Lung (tissue), 12 donors: ENCODE measurements around the gene IFNK. TPM values are rescaled to one million over a fixed set of nuclear protein-coding genes. Genes with fewer than 3 reads are reported as not detected.

ENCODE experiments used
- ATAC-seq: fragments of 200-7000 bp; cut with Tn5 transposase; one replicate; pipeline ENCODE4 v1.9.1; 2020; ENCODE audit warnings: moderate number of reproducible peaks; ENCODE audit not compliant: insufficient read depth, low FRiP score
- DNase-seq, 3 donors: peaks; one replicate each; pipeline ENCODE4 v3.0.0-alpha.2; 2013 to 2017
- H3K27ac ChIP-seq, 2 donors: one replicate each; pipeline ENCODE4 v1.5.1; 2013; ENCODE audit warnings: mild to moderate bottlenecking in 2 of 2, moderate library complexity in 2 of 2, control low read depth in 1 of 2, inconsistent platforms in 1 of 2, low read depth in 1 of 2, low read length in 1 of 2
- H3K27me3 ChIP-seq, 3 donors: one replicate each; pipeline ENCODE4 v1.5.1; 2013; ENCODE audit warnings: low read length in 2 of 3; ENCODE audit not compliant: control insufficient read depth in 3 of 3, insufficient read depth in 3 of 3
- H3K36me3 ChIP-seq, 4 donors: one replicate each; pipeline ENCODE4 v1.5.1; 2013; ENCODE audit warnings: low read length in 4 of 4, mild to moderate bottlenecking in 1 of 4, moderate library complexity in 1 of 4; ENCODE audit not compliant: control insufficient read depth in 4 of 4, insufficient read depth in 4 of 4
- H3K4me1 ChIP-seq, 5 donors: one replicate each; pipeline ENCODE4 v1.5.1; 2013; ENCODE audit warnings: low read length in 5 of 5, mild to moderate bottlenecking in 2 of 5, moderate library complexity in 1 of 5; ENCODE audit not compliant: control insufficient read depth in 5 of 5, insufficient read depth in 5 of 5
- H3K4me3 ChIP-seq: one replicate; pipeline ENCODE4 v1.5.1; 2013; ENCODE audit warnings: mild to moderate bottlenecking, control low read depth, moderate library complexity
- H3K9ac ChIP-seq, 2 donors: one replicate each; pipeline ENCODE4 v1.5.1; 2013; ENCODE audit warnings: low read length in 2 of 2, control low read depth in 1 of 2; ENCODE audit not compliant: insufficient read depth in 1 of 2
- H3K9me3 ChIP-seq, 4 donors: one replicate each; pipeline ENCODE4 v1.5.1; 2013; ENCODE audit warnings: low read length in 3 of 4, mild to moderate bottlenecking in 1 of 4, moderate library complexity in 1 of 4; ENCODE audit not compliant: control insufficient read depth in 4 of 4, insufficient read depth in 3 of 4
- WGBS, 2 donors: extraction: QIAGEN DNeasy Blood & Tissue Kit; methylation state at CpG; one replicate each; pipeline ENCODE4 v1.1.7; 2013; 5-methylcytosine and 5-hydroxymethylcytosine counted together
- polyA plus RNA-seq, 2 donors: library from polyadenylated mRNA; stranded (reverse); fragments of 200-250 nt; gene quantifications; one replicate each; pipeline ENCODE4 v1.2.1, GENCODE V29; 2013
- total RNA-seq, 2 donors: library from RNA; depleted of rRNA in 1 of 2; stranded (reverse); fragments of >200 nt in 1 of 2; gene quantifications; one replicate each; pipeline ENCODE4 v1.2.1, GENCODE V29; 2014 to 2021
- TF ChIP-seq, protein P1 (sequence below): IDR thresholded peaks from 2 replicates; pipeline ENCODE4 v1.5.1; 2012; ENCODE audit warnings: mild to moderate bottlenecking; ENCODE audit errors: control extremely low read depth, extremely low read depth
- donor health status: control.
- donor health status: control.
- donor health status: Bipolar disorder and iron deficiency.
- donor health status: healthy.
- donor health status: DM: yes; HTN: yes; CAD: no.

Gene IFNK
- total and polyA plus RNA-seq, 4 donors, result not detected

DNA sequence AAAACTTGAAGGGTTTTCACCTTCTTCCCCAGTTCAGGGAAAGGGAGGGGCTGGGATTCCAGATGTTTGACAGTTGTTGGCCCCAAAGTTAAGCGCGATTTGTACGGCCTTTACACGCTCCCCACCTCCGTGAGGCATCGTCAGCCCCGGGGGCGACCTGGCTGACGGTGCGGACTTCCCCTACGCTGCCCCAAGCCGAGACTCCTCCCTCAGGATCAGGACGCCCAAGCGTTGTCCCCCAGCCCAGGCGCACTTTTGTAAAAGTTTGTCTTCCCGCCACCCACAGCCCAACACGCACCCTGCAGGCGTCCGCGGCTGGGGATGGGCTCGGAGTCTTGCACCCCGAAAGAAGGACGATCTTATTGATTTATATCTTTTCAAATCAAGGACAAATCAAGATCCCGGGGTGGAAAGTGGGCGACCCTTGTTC lies 4.8 kb downstream of the IFNK start:
- H3K4me1 ChIP-seq, result peaks cover 0 to 20% (median 10%) of the 10 kb centered on the region in 5 donors
- H3K9me3 ChIP-seq, result no peaks in the 10 kb centered on the region
- peak overlapping the region; percentile 71 for H3K4me3 ChIP-seq
- DNase-seq (peak; percentile 73 to 78 (median 77)), ATAC-seq (peak; percentile 15)
- peak overlapping the region in 1 of 2 donors; percentile 91 for H3K27ac ChIP-seq
- 0% methylated on average over 25 of the region's 25 CpGs for WGBS, 2 donors
- TF ChIP-seq, protein P1, sequence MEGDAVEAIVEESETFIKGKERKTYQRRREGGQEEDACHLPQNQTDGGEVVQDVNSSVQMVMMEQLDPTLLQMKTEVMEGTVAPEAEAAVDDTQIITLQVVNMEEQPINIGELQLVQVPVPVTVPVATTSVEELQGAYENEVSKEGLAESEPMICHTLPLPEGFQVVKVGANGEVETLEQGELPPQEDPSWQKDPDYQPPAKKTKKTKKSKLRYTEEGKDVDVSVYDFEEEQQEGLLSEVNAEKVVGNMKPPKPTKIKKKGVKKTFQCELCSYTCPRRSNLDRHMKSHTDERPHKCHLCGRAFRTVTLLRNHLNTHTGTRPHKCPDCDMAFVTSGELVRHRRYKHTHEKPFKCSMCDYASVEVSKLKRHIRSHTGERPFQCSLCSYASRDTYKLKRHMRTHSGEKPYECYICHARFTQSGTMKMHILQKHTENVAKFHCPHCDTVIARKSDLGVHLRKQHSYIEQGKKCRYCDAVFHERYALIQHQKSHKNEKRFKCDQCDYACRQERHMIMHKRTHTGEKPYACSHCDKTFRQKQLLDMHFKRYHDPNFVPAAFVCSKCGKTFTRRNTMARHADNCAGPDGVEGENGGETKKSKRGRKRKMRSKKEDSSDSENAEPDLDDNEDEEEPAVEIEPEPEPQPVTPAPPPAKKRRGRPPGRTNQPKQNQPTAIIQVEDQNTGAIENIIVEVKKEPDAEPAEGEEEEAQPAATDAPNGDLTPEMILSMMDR, result no peak
- peaks cover 0 to 2% (median 0%) of the 10 kb centered on the region in 4 donors for H3K36me3 ChIP-seq
- H3K27me3 ChIP-seq, result no peaks in the 10 kb centered on the region
- peak overlapping the region; percentile 76 to 87 for H3K9ac ChIP-seq

DNA sequence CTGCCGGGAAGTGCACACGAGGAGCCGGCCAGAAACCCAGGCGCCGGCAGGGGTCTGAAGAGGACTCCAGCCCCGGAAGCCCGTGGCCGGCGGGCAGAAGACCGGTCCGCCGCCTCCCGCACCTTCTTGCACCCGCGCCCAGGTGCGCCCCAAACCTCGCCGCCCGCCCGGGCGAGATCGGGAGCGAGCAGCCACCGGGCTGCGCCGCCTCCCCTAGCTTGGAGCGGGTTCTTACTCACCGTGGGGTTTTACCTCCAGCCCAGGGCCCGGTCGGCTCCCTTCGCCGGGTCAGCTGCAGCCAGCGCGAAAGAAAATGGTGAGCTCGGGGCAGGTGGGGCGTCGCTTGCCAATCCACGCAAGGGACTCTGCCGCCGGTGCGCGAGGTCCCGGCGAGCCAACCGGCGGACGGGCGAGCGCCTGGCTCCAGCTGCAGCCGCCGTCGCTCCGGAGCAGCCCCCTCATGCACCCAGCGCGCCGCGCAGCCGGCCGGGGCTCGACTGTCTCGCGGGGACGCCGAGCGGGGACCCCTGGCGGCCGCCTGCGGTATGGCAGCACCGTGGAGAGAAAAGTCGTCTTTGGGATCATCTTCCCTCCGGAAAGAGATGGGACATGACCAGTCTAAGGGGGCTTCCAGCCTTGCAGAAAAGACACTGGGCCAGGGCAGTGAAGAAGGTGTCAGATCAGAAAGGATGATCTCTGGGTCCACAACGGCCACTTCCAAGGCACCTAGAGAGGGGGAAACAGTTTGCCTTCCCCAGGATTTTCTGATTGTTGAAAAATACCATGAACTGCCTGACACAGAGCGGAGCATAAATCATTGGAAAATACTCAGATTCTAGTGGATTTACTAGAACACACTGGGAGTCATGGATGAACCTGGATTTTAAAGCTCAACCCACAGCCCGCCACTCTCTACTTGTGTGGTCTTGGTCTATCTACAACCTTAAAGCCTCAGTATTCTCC lies 5.5 kb downstream of the IFNK start, which contains the start of gene MOB3B:
Gene MOB3B, minus strand, starts transcription at position 499 of the 963 bp plus-strand sequence. CDS start 74,264 bp downstream, outside the sequence.
- 3% methylated on average over 61 to 74 of the region's 74 CpGs for WGBS, 2 donors
- ATAC-seq, result peak; percentile 88
- peak within 1 kb of the TSS; percentile 76 to 87 for H3K9ac ChIP-seq

DNA sequence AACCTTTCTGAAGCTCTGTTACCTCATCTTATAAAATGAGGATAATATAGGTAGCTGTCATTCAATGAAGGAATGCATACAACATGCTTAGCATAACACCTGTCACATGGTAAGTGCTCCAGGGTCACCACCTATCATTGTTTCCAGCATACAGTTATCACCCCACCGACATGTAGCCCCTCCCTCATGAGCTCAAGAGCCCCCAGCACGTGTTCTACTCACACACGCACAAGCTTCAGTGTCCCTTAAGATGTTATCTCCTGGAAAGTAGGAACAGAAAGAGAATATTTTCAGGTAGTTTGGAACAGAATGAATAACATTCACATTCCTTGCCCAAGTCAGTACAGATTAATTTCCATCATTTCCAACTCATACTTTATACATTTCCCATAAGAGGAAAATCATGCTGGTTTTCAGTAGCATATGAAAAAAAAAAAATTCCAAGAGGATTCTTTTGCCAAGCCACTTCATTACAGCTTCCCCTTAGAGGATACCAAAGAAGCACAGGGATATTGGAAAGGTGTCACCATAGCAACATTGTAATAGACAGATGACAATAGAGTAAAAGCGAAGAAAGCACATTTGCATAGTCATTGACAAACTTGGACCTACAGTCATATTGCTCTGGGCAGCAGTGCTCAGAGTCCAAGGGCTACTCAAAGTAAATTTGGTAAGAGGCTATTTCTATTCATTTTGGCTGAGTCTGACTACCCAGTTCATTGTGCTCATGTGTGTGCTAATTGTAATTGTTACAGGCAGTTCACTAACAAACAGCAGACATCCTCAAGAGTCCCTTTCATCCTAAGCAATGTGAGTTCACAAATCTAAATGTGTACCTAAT lies 7.0 kb downstream of the IFNK start:
- 66 to 83% methylated on average over 4 of the region's 4 CpGs for WGBS, 2 donors
- Histone ChIP-seq H3K27ac (peak overlapping the region in 1 of 2 donors; percentile 33), H3K27me3 (no peaks in the 10 kb centered on the region), H3K9me3 (no peaks in the 10 kb centered on the region), H3K36me3 (no peaks in the 10 kb centered on the region), H3K4me3 (no peak overlapping the region), H3K9ac (peak overlapping the region in 1 of 2 donors; percentile 20), H3K4me1 (peaks cover 3 to 18% (median 10%) of the 10 kb centered on the region in 5 donors)
- TF ChIP-seq, protein P1, result no peak
- no peak for DNase-seq
- no peak for ATAC-seq

More for the DNA sequence above, 5.5 kb downstream of the IFNK start, which contains the start of gene MOB3B:
- TF ChIP-seq, protein P1, result peak; percentile 53
- no peaks in the 10 kb centered on the region for H3K9me3 ChIP-seq
- DNase-seq, result peak; percentile 84 to 89 (median 89)
- H3K4me1 ChIP-seq, result peaks cover under 1 to 20% (median 10%) of the 10 kb centered on the region in 5 donors
- H3K27ac ChIP-seq, result peak within 1 kb of the TSS in 1 of 2 donors; percentile 91
- H3K4me3 ChIP-seq, result peak within 1 kb of the TSS; percentile 71
- peaks cover 0 to 2% (median 0%) of the 10 kb centered on the region in 4 donors for H3K36me3 ChIP-seq
- no peaks in the 10 kb centered on the region for H3K27me3 ChIP-seq
